NCI-H1436 (cell line): Measurements from ENCODE around the gene ATP6V0D1.
"Not testable (repeated sequence)": the region's sequence is repeated elsewhere in the genome, so short reads cannot be mapped to it uniquely, and the experiment has no call there.

Experiments
- DNase-seq: peaks from one replicate; lab custom pipeline; 2025; lab: John Stamatoyannopoulos, UW

ATP6V0D1 gene

DNA sequence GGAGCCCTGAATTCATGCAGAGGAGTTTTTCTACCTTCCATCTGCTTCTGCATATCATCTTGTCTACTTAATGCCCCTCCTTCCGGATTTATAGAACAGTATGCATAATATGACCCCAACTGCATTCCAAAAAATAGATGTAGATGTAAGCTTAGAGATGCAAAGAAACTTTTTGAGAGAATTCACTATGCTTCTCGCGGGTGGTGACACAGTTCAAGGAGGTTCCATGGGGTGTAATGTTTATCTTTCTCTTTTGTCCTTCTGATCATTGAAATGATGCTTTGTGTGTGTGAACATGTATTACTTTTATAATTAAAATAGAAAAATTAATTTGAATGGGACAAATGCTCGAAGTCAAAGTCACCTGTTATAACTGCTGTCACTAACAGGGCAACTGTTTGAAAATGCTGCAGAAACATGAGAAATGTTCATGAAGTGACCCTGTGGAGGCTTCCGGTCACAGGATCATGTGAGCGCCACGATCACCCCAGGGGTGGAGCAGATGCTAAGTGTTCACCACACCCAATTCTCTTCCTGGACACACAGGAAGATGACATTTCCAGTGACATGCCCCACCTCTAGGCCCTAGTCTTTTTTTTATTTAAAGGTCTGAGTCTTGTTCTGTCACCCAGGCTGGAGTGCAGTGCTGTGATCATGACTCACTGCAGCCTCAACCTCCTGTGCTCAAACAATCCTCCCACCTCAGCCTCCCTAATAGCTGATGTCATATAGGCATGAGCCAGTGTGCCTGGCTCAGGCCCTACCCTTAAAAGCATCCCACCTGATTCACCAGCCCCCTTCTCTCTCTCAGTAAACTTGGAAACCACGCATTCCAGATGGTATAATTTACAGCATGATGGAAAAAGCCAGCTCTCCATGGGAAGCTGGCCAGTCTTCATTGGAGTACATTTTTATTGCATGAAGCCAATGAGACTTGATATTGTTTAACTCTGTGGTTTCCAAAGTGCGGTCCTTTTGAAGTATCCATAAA lies 23.4 kb upstream of the ATP6V0D1 start:
- DNase-seq: no peak

DNA sequence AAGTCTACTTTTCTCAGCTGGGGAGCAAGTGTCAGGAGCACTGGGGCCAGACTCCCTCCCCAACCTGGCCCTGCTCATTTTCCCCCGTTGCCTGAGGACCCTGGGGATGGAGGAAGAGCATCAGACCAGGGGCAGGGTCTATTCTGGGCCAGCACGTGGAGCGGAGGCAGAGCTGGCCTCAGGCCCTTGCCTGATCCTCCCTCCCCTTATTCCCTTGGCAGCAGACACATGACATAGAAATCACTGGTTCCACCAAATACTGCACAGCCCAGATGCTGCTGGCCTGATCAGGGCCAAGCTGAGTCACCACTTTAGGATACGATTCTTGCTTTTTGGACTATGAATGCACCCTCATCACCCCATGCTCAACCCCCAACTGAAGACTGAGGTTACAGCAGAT lies 18.1 kb upstream of the ATP6V0D1 start:
- no peak for DNase-seq

DNA sequence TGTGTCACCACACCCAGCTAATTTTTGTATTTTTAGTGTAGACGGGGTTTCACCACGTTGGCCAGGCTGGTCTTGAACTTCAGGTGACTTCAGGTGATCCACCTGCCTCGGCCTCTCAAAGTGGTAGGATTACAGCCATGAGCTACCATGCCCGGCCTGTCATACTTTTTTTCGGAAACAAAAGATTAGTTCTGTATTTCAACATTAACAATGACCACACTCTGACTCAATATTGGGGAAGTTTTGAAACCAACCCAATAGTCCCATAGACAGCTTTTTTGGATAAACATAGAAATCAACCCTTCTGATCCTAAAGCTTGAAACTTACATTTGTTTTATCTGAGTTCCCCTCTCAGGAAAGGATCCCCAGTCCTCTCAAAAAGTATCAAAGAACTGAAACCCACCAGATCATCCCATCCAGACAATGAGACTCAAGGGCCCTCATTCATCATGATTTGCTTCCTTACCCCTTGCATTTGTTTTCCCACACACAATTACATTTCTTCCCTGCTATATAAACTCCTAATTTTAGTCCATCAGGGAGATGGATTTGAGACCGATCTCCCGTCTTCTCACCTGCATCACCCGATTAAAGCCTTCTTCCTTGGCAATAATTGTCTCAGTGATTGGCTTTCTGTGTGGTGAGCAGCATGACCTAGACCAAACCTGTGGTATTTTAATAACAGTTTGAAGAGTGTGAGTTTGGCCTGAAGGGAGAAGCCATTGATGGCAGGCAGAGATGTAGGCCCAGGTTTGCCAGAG lies 9.6 kb upstream of the ATP6V0D1 start:
- DNase-seq: no peak

DNA sequence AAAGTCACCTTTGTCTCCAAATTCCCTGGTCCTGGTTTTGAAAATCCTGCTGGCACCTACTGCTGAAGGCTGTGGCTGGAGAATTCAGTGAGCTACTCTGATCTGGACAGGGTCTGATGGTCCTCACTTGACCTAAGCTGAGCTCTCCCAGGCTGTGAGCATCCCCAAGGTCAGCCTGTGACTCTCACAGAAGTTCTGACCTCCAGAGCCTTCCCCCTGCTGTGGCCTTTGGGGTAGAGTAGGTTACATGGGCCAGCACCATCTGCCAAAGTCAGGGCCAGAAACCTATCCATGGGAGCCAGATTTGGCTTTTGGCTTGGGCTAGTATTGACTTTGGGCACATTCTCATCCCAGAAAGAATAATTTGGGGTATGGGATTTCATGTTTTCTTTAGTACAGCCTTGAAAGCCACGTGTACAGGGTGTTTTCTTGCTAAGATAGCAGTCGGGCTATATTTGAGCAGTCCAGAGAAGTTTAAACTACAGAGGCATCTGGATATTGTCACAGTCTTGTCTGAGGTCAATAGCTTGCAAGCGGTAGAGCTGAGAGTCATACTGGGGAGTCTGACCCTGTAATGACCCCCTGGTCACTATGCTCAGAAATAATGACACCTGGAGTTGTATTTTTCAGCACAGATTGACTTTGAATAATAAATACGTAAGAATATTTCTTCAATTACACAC lies 8.6 kb upstream of the ATP6V0D1 start:
- DNase-seq: no peak

DNA sequence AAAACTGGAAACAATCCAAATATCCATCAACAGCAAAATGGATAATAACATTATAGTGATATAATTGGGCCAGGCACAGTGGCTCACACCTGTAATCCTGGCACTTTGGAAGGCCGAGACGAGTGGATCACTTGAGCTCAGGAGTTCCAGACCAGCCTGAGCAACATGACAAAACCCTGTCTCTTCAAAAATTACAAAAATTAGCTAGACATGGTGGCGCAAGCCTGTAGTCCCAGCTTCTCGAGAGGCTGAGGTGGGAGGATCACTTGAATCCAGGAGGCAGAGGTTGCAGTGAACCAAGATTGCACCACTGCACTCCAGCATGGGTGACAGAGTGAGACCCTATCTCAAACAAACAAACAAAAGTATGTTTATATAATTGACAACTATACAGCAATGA lies 6.6 kb upstream of the ATP6V0D1 start:
- not testable (repeated sequence) for DNase-seq

DNA sequence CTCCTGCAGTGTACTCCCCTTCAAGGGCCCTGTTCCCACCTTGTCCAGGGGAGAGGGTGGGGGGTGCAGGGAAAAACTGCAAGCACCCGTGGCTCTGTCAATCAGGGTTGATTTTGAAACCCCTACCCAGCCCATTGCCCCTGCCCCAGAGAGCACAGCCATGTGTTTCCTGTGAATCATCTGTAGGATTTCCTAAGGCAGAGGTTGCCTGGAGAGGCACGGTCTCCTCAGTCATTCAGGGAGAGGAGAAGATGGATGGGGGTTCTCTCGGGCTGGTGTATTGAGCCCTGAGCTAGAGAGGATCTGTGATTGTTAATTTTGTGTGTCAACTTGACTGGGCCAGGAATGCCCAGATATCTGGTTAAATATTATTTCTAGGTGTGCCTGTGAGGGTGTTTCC lies 5.8 kb upstream of the ATP6V0D1 start:
- DNase-seq: no peak

DNA sequence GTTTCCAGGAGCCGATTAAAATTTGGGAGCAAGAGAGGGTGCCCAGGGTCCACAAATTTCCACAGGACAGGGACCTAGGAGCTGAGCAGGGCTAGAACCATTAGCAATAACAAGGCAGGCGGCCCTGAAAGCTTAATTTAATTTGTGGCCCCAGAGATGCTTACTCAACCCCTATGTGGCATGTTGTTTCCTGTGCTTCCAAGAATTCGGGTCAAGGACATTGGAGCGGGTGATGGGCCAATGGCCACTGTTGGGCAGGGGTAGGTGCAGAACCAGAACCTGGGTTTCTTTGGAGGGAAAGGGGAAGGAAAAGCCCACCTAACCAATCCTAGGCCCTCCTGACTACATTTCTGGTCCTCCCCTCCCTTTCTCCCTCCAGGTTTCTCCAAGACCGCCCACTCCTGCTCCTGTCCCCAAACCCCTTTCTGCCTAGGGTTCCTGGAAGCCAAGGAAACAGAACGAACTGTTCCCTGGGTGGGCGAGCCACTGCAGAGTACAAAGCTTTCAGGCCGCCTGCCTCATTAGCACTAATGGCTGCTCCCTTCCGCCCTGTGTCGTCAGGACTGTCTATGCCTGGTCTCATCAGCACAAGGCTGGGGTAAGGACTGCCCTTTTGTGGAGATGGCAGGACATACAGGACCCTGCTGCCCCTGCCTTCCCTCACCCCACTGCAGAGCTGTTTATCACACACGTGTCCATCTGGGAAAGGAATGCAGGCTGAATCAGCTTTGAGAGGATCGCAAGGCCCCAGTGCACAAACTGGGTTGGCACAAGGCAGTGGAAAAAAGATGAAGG lies 3.0 kb upstream of the ATP6V0D1 start:
- no peak for DNase-seq

DNA sequence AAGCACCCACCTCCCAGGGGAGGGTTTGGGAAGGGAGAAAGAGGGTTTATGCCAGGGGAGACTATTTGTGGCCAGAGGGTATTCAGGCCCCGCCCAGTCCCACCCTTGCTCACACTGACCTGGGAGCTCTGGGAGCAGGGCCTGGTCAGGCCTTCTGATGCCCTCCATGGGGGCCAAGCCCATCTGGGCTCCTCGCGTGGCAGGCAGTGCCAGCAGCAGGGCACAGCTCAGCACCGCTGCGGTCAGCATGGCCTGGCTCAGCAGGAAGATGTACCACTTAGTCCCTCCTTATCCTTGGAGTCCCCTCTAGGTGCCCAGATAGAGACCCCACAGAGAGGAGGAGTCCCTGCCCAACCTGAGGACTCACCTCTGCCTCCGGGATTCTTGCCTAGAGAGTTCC lies 2.2 kb upstream of the ATP6V0D1 start, which contains the start of gene AGRP:
Gene AGRP, minus strand, starts transcription at position 398 of the 400 bp plus-strand sequence. Its CDS starts 149 bp downstream, at position 249.
- DNase-seq: no peak

DNA sequence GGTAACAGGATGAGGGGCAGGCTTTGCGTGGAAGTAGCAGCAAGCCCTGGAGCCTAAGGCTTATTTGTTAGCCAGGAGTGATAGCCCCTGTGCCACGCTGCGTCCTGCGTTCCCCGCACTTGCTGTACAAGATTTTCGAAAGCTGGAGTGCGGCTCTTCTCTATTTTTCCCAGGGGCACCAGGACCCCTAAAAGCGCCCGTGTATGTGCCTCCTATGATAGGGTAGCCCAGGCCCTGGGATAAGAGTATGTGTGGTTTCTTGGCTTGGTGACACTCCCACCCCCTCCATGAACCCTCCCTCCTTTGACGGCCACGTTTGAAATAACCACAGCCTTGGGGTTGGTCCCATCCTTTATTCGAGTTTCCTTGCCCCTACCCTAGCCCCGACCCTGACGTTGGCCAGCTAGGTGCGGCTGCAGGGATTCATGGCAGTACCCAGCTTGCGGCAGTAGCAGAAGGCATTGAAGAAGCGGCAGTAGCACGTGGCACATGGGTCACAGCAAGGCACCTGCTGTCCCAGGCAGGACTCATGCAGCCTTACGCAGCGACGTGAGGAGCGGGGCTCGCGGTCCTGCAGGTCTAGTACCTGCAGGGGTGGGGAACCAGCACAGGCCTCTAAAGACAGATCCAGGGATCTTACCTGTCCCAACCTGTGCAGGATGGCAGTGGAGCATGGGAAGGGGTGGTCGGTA lies 1.4 kb upstream of the ATP6V0D1 start:
- DNase-seq: no peak

DNA sequence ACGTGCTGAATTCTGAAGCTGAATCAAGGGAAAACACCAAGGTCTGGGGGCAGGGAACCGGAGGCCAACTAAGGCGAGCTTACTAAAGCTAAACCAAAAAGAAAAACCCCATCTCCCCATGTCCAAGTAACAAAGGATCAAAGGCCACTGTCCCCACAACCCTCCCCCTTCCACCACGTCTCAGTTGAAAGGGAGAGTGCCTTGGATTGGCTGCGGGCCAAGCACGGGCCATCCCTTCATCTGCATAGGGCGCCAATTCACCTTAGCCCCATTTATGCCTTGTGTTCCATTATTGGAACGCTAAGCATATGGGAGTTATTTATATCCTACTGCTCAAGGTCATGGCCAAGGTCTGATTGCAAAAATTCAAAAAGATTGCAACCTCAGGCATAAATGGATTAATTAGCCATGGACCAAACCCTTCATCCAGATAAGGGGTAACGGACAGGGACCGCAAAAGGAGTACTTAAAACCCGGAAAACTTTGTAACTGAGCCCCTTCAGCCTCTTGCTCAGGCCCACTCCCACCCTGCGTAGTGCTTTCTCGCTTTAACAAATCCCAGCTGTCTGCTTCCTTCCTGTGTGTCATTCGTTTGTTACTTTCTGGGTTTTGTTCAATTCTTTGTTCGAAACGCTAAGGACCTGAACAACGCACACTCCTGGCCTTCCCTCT lies 740 bp upstream of the ATP6V0D1 start:
- peak; percentile 44 for DNase-seq

DNA sequence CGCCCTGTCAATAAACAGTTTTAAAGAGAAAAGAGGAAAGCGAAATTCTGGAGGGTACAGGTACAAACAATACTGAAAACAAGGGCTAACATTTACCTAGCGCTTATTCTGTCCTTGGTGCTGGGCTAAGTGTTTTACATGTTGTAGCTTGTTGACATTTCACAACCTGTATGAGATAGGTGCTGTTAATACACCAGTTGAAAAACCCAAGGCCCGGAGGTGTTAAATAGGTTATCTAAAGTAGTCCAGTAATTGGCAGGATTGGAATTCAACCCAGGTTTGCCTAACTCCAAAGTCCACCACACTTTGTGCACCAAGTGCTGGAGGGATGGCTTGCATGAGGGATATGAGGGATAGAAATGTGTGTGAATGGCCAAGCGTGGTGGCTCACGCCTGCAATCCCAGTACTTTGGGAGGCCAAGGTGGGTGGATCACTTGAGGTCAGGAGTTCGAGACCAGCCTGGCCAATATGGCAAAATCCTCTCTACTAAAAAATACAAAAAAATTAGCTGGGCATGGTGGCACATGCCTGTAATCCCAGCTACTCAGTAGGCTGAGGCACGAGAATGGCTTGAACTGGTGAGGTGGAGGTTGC lies 2.9 kb downstream of the ATP6V0D1 start:
- no peak for DNase-seq

DNA sequence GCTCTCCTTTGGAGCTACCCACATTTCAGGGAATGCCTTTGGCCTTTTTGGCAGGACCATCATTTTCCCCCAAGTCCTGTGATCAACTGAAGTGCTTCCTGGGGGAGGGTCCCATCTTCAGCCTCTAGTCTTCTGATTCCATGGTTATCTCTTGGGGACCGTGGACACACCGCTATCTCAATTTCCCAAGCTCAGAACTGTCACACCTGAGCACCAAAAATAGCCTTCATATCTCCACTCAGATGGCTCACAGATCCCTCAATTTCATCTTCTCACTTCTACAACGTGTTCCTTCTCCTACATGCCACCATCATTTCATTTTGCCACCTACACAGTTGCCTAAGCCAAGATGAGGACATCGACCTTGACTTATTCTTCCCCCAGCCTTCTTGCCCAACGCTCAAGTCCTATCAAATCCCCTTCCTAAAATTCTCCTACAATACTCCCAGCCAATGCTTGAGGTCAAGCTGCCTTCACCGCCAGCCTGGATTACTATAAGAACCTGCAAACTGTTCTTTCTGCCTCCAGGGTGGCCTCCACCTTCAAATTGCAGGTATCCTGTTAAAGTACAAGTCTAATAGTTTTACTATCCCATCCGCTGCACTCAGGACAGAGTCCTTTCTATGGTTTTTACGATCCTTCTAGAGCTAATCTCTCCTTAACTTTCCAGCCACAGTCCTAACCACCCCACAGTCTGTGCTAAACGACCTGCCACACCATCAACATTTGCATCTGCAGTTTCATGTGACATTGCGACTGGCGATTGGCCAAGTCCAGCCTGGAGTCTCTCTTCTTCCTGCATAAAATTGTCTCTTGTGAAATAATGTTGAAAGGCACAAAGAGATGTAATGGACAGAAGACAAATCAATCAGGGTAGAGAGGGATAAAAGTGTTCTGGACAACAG lies 6.2 kb downstream of the ATP6V0D1 start:
- no peak for DNase-seq

DNA sequence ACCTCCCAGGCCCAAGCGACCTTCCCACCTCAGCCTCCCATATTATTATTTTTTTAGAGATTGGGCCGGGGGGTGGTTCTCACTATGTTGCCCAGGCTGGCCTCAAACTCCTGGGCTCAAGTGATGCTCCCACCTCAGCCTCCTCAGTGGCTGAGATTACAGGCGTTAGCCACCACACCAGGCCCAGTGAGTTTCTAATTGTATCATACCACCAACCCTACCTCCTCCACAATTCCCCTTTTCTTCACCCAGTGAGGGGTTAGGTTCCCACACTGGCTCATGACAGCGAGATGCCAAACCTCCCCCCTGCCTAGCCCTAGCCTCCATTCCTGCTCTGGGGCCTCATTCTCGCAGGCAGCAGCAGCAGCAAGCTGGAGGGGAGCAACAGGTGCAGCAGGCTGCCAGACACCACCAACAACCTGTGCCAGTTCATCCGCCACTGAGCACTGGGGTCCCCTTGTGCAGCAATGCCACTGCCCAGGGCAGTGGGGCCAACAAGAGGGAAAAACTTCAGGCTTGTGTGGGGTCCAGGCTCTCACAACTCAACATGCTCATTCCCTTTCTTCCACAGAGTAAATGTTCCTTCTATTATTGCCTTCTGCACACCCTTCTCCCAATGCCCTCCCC lies 9.1 kb downstream of the ATP6V0D1 start:
- DNase-seq: no peak

DNA sequence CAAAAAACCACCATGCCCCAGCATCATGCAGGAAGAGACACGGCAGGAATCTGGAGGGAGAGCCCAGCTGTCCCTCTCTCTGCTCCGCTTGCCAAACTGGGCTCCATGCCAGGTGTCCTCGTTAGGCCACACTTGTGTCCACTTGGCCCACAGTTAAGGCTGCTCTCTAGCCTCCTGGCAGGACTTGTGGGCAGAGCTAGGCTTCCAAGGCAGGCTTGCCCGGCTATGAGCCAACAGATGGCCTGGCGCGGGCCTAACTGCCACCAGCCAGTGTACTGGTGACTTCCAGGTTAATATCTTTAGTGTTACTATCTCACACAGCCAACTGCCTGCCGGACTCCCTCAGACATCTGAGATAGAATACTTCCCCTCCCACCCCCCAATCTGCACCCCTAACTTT lies 10.6 kb downstream of the ATP6V0D1 start:
- no peak for DNase-seq

DNA sequence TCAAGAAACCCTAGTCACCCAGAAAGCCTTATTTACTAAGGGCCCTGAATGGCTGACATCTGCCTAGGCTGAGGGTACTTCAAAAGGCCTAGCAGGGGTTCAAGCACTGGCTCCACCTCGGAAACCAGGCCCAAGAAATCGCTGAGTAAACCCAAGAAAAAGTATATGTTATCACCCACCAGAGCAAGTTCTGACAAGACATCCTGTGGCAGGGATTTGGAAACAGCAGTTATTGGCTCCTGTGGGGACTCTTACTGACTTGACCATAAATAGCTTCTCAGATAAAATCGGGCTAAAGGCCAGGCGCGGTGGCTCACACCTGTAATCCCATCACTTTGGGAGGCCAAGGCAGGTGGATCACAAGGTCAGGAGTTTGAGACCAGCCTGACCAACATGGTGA lies 12.2 kb downstream of the ATP6V0D1 start:
- no peak for DNase-seq

DNA sequence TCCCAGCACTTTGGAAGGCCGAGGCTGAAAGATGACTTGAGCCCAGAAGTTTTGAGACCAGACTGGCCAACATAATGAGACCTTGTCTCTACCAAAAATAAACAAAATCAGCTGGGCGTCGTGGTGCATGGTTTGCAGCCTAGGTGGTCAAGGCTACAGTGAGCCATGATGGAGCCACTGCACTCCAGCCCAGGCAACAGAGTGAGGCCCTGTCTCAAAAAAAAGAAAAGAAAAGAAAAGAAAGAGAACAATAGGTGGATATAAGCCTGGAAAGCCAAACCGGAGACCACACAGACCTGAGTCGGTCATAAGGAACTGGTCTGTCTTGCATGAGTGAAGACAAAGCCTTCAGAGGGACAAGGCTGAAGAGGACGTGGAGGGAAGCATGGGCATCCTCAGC lies 14.4 kb downstream of the ATP6V0D1 start:
- DNase-seq: no peak

DNA sequence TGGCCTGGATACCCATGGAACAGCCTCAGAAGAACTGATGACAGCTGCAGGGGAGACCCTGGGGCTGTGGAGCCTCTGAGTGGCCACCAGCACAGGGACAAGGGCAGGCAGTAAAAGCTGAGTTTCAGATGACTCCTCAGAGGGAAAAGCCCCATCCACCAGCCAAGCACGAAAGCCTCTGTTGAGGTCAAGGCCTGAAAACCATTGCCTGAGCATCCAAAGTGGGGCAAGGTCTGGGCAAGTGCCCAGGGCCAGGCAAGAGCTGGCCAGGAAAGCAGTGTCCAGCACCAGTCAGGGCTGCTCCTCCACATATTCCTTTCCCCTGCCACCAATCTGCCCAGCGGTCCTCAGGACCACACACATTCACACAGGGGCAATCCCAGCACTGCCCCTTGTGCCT lies 16.4 kb downstream of the ATP6V0D1 start:
- DNase-seq: no peak

DNA sequence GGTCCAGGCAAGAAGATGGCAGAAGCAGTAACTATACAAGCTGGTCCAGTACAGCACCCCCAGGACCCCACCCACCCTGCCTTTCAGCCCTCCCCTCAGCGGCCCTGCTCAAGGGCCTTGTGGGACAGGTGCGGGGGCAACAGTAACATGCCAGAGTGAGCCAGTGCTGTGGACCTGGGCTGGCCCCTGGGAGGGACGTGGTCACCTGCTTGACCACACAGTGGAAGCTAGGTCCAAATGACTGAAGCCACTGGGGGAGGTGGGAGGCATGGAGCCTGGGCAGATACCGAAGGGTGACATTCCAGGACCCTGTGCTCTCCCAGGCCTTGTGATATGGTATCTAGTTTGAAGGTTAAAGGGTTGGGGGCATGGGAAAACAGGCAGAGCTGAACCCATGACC lies 17.3 kb downstream of the ATP6V0D1 start:
- DNase-seq: no peak
